Thoracic aorta (tissue), 2 donors: ENCODE results near the gene LRRC49. TPM values are rescaled to one million over a fixed set of nuclear protein-coding genes. Genes with fewer than 3 reads are reported as not detected.

Experiments
- ATAC-seq: fragments of 150-250 bp; one replicate; pipeline ENCODE4 v1.8.0; 2017; ENCODE audit warnings: low read depth; ENCODE audit not compliant: insufficient number of reproducible peaks, low FRiP score
- DNase-seq: peaks from one replicate; pipeline ENCODE4 v3.0.0-alpha.2; 2020; ENCODE audit warnings: low spot score
- H3K27ac ChIP-seq, 2 donors: fragments of 200-600 bp; sonication (generic); 1 replicate in 1 of 2; 2 replicates in 1 of 2; pipeline ENCODE4 v1.5.1; 2016; ENCODE audit warnings: mild to moderate bottlenecking in 2 of 2, moderate library complexity in 2 of 2
- H3K27me3 ChIP-seq: fragments of 200-600 bp; sonication (generic); replicated peaks from 2 replicates; pipeline ENCODE4 v1.6.0; 2016; ENCODE audit warnings: mild to moderate bottlenecking; ENCODE audit not compliant: insufficient read depth
- H3K36me3 ChIP-seq: fragments of 200-600 bp; sonication (generic); one replicate; pipeline ENCODE4 v1.5.1; 2016
- H3K4me1 ChIP-seq, 2 donors: fragments of 200-600 bp; sonication (generic); 1 replicate in 1 of 2; 2 replicates in 1 of 2; pipeline versions ENCODE4 v1.5.1 to v1.6.0; 2016; ENCODE audit warnings: low read depth in 2 of 2, mild to moderate bottlenecking in 1 of 2; ENCODE audit not compliant: control insufficient read depth in 1 of 2
- H3K4me3 ChIP-seq: fragments of 200-600 bp; sonication (generic); 2 replicates; pipeline ENCODE4 v1.5.1; 2016; ENCODE audit warnings: mild to moderate bottlenecking
- H3K9me3 ChIP-seq: fragments of 200-600 bp; sonication (generic); 2 replicates; pipeline ENCODE4 v1.5.1; 2016
- total RNA-seq, 2 donors: library from RNA; depleted of rRNA; stranded (reverse); fragments of >200 nt; gene quantifications; one replicate each; pipeline versions ENCODE4 v1.1.0 to v1.2.3, GENCODE V29; 2016
- TF ChIP-seq, protein P1 (sequence below): fragments of 200-600 bp; sonication (generic); IDR thresholded peaks from one replicate; pipeline ENCODE4 v1.5.1; 2019; ENCODE audit warnings: antibody characterized with exemption

Gene LRRC49
- total RNA-seq, result 1 to 10 TPM; 8.9 to 9.4 TPM

DNA sequence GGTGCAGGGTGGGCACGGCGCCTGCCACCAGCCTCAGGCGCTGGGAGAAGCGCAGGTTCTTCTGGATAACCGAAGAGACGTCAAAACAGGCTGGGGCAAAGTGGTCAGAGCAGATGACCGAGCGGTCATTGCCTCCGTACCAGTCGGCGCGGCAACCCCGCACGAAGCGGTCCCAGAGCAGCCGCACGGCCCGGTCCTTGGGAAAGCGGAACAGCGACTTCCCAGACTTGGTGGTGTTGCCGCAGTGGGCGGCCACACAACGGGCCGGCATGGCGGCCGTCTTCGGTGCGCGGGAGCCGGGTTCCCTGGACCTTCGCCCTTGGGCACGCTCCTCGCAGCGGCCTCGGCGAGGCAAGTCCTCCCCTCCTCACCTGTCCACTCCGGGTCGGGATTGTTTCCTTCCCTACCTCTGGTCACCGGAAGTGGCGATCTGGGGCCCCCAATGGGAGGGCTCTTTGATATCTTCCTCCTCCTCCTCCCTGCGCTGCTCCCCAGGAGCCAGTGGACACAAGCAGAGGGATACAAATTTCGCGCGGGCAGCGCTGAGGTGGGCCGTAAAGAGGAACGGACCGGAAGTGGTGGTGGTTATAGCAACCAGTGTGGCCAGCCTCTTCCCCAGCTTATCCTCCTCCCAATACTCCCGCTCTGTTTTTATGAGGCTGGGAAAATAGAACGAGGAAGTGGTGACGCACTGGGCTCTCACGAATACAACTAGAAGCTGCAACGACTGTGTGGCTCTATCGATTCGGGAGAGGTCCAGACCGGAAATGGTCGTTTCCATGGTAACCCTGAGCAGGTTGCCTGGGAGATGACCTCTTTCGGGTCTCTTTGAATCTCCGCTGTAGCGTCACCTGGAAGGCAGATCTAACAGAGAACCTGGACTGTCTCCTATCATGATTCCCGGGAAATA is at the start of gene LRRC49, which contains the start of gene THAP10:
LRRC49 (plus strand) TSS at position 825 of the 910 bp plus-strand sequence; CDS start at position 894, 69 bp downstream.
THAP10 (minus strand) TSS at position 432 of the 910 bp plus-strand sequence; CDS start at position 271, 161 bp downstream.
- H3K27ac ChIP-seq, result peak within 1 kb of the TSS; percentile 70 to 73
- H3K27me3 ChIP-seq, result no peaks in the 10 kb centered on the region
- no peaks in the 10 kb centered on the region for H3K9me3 ChIP-seq
- peak within 1 kb of the TSS; percentile 83 for H3K4me3 ChIP-seq
- TF ChIP-seq, protein P1, sequence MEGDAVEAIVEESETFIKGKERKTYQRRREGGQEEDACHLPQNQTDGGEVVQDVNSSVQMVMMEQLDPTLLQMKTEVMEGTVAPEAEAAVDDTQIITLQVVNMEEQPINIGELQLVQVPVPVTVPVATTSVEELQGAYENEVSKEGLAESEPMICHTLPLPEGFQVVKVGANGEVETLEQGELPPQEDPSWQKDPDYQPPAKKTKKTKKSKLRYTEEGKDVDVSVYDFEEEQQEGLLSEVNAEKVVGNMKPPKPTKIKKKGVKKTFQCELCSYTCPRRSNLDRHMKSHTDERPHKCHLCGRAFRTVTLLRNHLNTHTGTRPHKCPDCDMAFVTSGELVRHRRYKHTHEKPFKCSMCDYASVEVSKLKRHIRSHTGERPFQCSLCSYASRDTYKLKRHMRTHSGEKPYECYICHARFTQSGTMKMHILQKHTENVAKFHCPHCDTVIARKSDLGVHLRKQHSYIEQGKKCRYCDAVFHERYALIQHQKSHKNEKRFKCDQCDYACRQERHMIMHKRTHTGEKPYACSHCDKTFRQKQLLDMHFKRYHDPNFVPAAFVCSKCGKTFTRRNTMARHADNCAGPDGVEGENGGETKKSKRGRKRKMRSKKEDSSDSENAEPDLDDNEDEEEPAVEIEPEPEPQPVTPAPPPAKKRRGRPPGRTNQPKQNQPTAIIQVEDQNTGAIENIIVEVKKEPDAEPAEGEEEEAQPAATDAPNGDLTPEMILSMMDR, result no peak
- no peaks in the 10 kb centered on the region for H3K36me3 ChIP-seq
- ATAC-seq (peak; percentile 82), DNase-seq (peak; percentile 68)
- peaks cover 3 to 9% of the 10 kb centered on the region in 2 donors for H3K4me1 ChIP-seq

- DNase-seq (no peak), ATAC-seq (no peak)
- Histone ChIP-seq H3K4me3 (no peak overlapping the region), H3K27me3 (no peaks in the 10 kb centered on the region), H3K4me1 (peaks cover 0 to 3% of the 10 kb centered on the region in 2 donors), H3K36me3 (no peaks in the 10 kb centered on the region), H3K27ac (no peak overlapping the region), H3K9me3 (no peaks in the 10 kb centered on the region)
- TF ChIP-seq, protein P1, result no peak
These were observed 46.8 kb upstream of the LRRC49 start for GRCh38 chr15:70845602-70846360.

DNA sequence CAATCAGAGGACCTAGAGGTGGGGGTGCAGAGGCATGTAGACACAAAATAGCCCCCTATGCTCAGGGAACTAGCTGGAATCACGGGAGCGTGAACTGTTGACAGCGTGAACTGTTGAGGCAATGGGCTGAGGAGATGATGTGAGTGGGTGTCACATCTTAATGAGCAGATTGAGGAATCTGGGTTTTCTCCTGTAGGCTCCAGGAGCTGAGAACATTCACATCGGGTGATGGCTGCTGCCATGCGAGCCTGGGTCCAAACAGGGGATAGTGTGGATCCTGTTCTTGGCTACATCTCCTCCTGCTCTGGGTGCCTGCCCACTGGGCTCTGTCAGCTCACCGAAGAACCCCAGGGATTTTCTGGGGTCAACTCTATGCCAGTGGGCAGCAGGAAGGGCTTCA is 40.7 kb upstream of the LRRC49 start:
- DNase-seq, result no peak
- no peaks in the 10 kb centered on the region for H3K9me3 ChIP-seq
- TF ChIP-seq, protein P1, result no peak
- no peaks in the 10 kb centered on the region for H3K27me3 ChIP-seq
- peaks cover 4% of the 10 kb centered on the region for H3K36me3 ChIP-seq
- no peak for ATAC-seq
- peaks cover 12 to 44% of the 10 kb centered on the region in 2 donors for H3K4me1 ChIP-seq
- H3K27ac ChIP-seq, result peak overlapping the region in 1 of 2 donors; percentile 98
- H3K4me3 ChIP-seq, result peak overlapping the region; percentile 85

DNA sequence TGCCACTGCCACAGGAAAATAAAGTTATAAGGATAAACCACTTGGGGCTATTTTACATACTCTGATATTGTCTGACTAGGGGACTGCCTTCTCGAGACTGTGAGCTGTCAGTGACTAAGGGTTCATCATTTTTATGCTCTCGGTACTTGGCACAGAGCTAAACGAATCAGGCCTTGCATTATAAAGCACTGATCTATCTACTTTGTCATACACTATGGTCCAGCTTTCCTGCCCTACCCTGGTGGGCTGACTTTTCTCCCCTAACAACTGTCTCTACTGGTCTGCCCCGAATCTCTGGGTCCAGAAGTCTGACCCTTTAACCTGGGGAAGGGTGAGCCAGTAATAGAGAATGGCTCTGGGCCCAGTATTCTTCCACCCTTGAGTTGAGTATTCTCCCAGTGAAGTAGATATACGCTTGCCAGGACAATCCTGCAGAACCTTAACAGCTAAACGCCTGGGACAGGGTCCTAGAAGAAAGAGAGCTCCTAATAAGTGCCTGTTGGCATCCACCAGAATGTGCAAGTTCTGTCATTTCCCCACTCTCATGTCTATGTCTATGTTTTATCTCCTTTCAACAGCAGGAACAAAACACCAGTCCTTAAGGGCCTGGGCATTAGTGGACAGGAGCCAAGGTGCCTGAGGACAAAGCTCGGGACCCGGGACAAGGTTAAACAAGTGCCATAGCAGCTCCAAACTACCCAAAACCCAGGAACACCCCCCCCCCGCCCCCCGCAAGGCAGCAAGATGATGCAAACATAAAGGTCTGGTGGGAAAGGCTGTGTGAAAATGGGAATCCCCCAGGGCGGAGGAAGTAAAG is 39.9 kb upstream of the LRRC49 start:
- peaks cover 4% of the 10 kb centered on the region for H3K36me3 ChIP-seq
- peak overlapping the region; percentile 85 for H3K4me3 ChIP-seq
- no peaks in the 10 kb centered on the region for H3K9me3 ChIP-seq
- ATAC-seq, result no peak
- DNase-seq, result no peak
- TF ChIP-seq, protein P1, result no peak
- peaks cover 12 to 53% of the 10 kb centered on the region in 2 donors for H3K4me1 ChIP-seq
- no peaks in the 10 kb centered on the region for H3K27me3 ChIP-seq
- peak overlapping the region; percentile 93 to 98 for H3K27ac ChIP-seq
